GM19397 (cell line): Measurements from ENCODE around the gene NT5C1A.

Experiments
- ATAC-seq: cut with Tn5 transposase; IDR thresholded peaks from one replicate; pipeline ENCODE4 v1.9.1; 2021; ENCODE audit warnings: mild to moderate bottlenecking, moderate library complexity; ENCODE audit not compliant: unreplicated experiment

Gene NT5C1A

GRCh38 chr1:39663559-39663958 is 8.3 kb downstream of the NT5C1A start:
- no peak for ATAC-seq

GRCh38 chr1:39662861-39663260 is 9.0 kb downstream of the NT5C1A start:
- no peak for ATAC-seq

DNA sequence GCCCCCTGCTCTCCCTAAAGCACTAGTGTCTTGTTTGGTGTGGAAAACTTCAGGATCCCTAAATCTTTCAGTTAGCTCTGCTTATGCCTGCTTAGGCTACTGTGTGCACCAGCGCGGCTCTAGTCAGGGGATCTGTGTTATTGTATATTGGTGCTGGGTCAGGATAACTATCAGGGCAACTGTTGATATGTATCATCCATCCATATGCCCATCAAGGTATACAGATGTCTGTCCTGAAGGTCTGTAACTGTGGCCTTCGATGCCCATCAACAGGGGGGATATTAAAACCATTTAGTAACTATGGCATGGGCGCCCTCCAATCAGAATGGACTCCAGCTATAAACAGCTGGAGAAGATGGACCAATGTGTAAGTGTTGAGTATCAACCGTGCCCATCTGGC is 12.4 kb downstream of the NT5C1A start:
- ATAC-seq = no peak

- no peak for ATAC-seq
These were observed 12.8 kb downstream of the NT5C1A start for GRCh38 chr1:39659110-39659509.

GRCh38 chr1:39657923-39658485 is 13.9 kb downstream of the NT5C1A start:
- no peak for ATAC-seq

DNA sequence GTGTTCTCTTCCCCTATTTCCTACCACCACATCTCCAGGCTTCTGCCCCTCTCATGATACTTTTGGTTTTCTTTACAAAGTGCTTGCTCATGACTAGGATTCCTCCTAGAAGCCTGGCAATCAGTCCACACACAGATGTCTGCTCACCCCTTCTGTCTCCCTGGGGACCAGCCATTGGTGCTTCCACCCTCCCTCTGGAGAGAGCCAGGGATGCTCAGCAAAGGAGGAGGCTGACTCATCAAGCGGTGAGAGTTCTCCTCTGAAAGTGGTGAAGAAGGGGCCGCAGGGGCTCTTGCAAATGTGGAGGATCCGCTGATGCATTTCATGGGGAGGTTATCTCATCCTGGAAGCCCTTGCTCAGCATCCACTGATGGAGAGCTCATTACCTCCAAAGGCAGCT is 14.5 kb downstream of the NT5C1A start:
- ATAC-seq = no peak

GRCh38 chr1:39656391-39656790 is 15.5 kb downstream of the NT5C1A start:
- ATAC-seq = no peak

- no peak for ATAC-seq
These were observed 16.2 kb downstream of the NT5C1A start for GRCh38 chr1:39655578-39656268.

GRCh38 chr1:39654291-39654690 is 17.6 kb downstream of the NT5C1A start:
- ATAC-seq = no peak

GRCh38 chr1:39653546-39654031 is 18.3 kb downstream of the NT5C1A start:
- no peak for ATAC-seq

- ATAC-seq = no peak
These were observed 19.4 kb downstream of the NT5C1A start for GRCh38 chr1:39652554-39652953.

GRCh38 chr1:39652105-39652504 is 19.8 kb downstream of the NT5C1A start:
- no peak for ATAC-seq

- ATAC-seq = no peak
These were observed 21.5 kb downstream of the NT5C1A start for GRCh38 chr1:39650431-39650830.

GRCh38 chr1:39649636-39650185 is 22.2 kb downstream of the NT5C1A start:
- ATAC-seq = no peak

DNA sequence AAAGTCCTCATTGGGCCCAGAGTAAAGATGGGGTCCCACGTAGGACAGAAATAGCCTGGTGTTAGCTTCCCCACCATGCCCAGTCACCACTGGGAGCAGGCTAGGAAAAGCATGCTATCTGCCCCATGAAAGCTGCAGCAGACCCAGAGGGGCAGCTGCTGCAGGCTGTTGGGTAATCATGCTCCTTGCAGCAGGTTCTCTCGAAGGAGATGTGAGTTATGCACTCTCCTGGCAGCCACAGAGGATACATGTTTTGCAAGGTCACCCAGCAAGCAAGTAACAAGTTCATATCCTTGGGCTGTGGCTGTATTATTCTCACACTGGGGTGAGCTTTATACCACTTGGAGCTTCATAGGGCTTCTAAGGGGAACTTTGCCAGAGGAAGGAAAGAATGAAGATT is 23.4 kb downstream of the NT5C1A start:
- ATAC-seq = no peak

GRCh38 chr1:39647247-39647646 is 24.7 kb downstream of the NT5C1A start:
- no peak for ATAC-seq

DNA sequence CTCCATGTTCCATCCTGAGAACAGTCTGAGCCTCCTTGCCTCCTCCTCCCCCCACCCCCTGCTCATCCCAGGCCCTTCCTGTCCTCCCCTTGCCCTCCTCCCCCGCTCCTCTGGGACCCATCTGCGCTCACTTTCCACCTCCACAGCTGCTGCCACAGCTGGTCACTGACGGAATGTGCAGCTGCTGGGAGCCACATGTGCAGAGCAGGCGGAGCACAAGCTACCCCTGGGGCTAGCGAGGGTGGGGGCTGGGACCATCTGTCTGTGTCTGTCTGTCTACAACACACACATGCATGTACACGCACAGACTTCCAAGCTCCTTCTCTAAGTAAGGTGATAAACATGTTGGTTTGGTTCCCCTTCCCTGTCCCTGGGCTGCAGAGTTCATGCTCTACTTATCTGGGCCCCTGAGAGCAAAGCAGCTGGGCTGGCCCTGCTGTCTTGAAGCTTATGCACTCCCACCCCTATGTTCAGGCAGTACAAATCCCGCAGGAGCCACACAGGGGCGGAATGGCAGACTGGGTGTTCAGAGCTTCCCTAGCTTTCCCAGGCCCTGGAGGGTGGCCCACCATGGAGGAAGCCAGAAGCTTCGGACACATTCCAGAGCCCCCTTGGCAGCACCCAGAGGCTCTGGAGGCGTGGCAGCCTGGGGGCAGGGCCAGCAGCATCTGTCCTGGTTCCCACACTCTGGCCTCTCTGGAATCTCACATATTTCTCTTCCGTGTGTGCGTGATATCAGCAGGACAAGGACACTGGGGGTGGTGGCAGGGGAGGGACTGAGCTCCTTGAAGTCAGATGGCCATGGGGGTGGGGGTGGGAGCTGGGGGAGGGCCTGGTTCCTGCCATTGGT is 25.4 kb downstream of the NT5C1A start:
- no peak for ATAC-seq

DNA sequence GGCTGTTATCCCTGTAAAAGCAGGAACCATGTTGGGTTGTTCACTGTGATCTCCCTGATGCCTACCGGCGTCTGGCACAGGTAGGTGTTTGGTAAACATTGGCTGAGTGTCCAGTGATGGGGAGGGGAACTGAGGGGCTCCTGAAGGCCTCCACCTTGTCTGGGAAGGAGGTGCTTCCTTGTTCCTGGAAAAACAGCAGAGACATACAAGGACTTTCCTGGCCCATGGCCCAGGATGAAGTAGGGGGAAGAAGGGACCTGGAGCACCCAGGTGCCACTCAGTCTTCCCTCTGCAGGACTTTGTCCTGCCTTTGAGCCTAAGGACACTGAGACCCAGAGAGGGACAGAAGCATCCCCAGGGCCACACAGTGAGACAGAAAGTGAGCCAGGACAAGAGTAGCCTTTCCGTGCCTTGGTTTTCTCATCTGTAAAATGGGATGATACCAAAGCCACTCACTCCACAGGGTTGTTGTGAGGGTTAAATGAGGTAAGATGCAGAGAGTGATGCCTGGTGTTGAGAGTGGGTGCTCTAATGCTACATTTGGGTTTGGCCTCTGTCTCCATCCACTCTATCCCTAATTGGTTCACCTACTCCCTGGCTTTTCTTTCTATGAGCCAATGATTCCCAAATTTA is 26.4 kb downstream of the NT5C1A start:
- no peak for ATAC-seq

- ATAC-seq = no peak
These were observed 28.2 kb downstream of the NT5C1A start for GRCh38 chr1:39643705-39644104.

DNA sequence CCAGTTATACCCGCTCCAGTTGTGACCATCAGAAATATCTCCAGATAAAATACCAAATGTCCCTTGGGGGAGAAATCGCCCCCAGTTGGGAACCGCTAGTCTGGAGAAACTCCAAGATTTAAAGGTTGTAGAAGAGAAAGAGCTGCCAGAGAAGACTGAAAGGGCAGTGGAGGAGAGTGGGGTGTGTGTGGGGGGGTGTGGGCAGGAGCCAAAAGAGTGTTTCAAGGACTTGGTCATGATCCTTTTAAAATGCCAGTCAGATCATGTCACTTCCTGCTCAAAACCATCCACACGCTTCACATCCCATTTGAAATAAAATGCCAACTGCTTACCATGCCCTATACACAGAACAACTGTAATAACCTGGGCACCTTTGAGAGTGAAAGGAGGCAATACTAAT is 29.1 kb downstream of the NT5C1A start:
- ATAC-seq = no peak

DNA sequence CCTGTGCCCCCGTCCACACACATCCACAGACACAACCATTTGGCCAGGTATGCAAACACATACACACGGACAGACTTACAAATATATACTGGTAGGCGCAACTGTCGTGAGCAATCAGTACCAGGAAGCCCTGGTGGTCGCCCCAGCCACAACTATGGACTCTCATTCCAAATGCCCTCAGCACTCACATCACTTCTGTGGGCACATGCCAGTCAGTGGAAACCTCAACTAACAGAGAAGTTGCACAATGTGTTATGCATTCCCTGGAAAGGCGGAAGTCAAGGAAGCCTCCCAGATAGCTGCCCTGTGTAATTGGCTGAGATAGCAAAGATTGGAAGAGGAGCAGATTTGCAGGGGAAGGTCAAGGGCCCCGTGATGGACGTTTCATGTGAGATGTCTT is 31.0 kb downstream of the NT5C1A start:
- ATAC-seq = no peak
